ENCODE measurements around the gene OVOL1. TPM values are rescaled to one million over a fixed set of nuclear protein-coding genes. Genes with fewer than 3 reads are reported as not detected.

Gene OVOL1
- total RNA-seq, 4 donors from 2014 or later, result 1.0 TPM; not detected in 3

GRCh38 chr11:65793625-65794400, 7.0 kb downstream of the OVOL1 start:
- no peaks in the 10 kb centered on the region for H3K9me3 ChIP-seq
- no peak for DNase-seq
- H3K27me3 ChIP-seq, result peaks cover 0 to under 1% of the 10 kb centered on the region in 2 donors
- no peak overlapping the region for H3K27ac ChIP-seq
- intact Hi-C loops (cut with DNase I; ENCODE audit: low total_unique reads), result no loop called here
- TF ChIP-seq CTCF (IDR thresholded peaks at IDR 0.05), result no peak
- H3K4me3 ChIP-seq, result no peak overlapping the region
- no peaks in the 10 kb centered on the region for H3K4me1 ChIP-seq
- H3K36me3 ChIP-seq, result no peaks in the 10 kb centered on the region

GRCh38 chr11:65794570-65795510, 8.0 kb downstream of the OVOL1 start:
- no peaks in the 10 kb centered on the region for H3K9me3 ChIP-seq
- intact Hi-C loops (cut with DNase I; ENCODE audit: low total_unique reads), result no loop called here
- no peak overlapping the region for H3K27ac ChIP-seq
- H3K36me3 ChIP-seq, result no peaks in the 10 kb centered on the region
- no peak for DNase-seq
- H3K27me3 ChIP-seq, result no peaks in the 10 kb centered on the region
- H3K4me1 ChIP-seq, result no peaks in the 10 kb centered on the region
- H3K4me3 ChIP-seq, result no peak overlapping the region
- TF ChIP-seq POLR2A (IDR thresholded peaks at IDR 0.05), result no peak
- TF ChIP-seq CTCF (IDR thresholded peaks at IDR 0.05), result no peak

GRCh38 chr11:65796726-65797601, 10.1 kb downstream of the OVOL1 start:
- H3K27me3 ChIP-seq, result peaks cover 0 to 5% of the 10 kb centered on the region in 2 donors
- intact Hi-C loops (cut with DNase I; ENCODE audit: low total_unique reads), result no loop called here
- DNase-seq, result no peak
- no peak overlapping the region for H3K4me3 ChIP-seq
- H3K9me3 ChIP-seq, result no peaks in the 10 kb centered on the region
- TF ChIP-seq CTCF (IDR thresholded peaks at IDR 0.05) (no peak), POLR2A (IDR thresholded peaks at IDR 0.05) (no peak)
- no peaks in the 10 kb centered on the region for H3K4me1 ChIP-seq
- H3K27ac ChIP-seq, result no peak overlapping the region
- H3K36me3 ChIP-seq, result no peaks in the 10 kb centered on the region

GRCh38 chr11:65797711-65798110, 10.8 kb downstream of the OVOL1 start:
- H3K27ac ChIP-seq, result no peak overlapping the region
- no peak for DNase-seq
- intact Hi-C loops (cut with DNase I; ENCODE audit: low total_unique reads), result no loop called here
- no peaks in the 10 kb centered on the region for H3K36me3 ChIP-seq
- H3K4me3 ChIP-seq, result no peak overlapping the region
- no peaks in the 10 kb centered on the region for H3K9me3 ChIP-seq
- TF ChIP-seq POLR2A (IDR thresholded peaks at IDR 0.05) (no peak), CTCF (IDR thresholded peaks at IDR 0.05) (no peak)
- peaks cover 0 to 6% of the 10 kb centered on the region in 2 donors for H3K27me3 ChIP-seq
- H3K4me1 ChIP-seq, result no peaks in the 10 kb centered on the region

Measured in uterus (tissue), 4 donors.